AG09309 (cell line): ENCODE data around the gene PTPRCAP.
"Not testable (repeated sequence)": the region's sequence is repeated elsewhere in the genome, so short reads cannot be mapped to it uniquely, and the experiment has no call there.

Experiments used
- DNase-seq: peaks from one replicate; pipeline ENCODE4 v3.0.0-alpha.2; 2010; ENCODE audit warnings: low read depth
- H3K4me3 ChIP-seq: 2 replicates; pipeline ENCODE4 v1.5.1; 2011; ENCODE audit warnings: mild to moderate bottlenecking, low read depth, low read length, moderate library complexity; ENCODE audit not compliant: control insufficient read depth
- TF ChIP-seq, protein P1 (sequence below): IDR thresholded peaks from 2 replicates; pipeline ENCODE4 v1.5.1; 2011; ENCODE audit warnings: mild to moderate bottlenecking, low read depth, low read length, inconsistent platforms; ENCODE audit not compliant: insufficient read depth, control insufficient read depth; ENCODE audit errors: missing control alignments

PTPRCAP gene

DNA sequence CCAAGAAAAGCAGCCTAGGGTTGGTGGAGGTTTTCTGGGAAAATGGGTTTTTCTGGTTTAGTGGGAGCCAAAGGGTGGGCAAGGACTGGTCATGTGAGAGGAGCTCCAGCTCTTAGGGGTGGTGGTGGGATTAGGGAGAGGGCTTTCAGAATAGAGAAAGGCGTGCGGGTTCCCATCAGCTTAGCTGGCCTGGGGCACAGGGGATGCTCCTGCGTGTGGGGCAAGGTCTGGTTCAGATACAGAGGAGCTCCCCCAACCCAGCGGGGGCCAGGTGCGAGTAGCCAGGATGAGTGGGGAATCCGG lies 30.9 kb upstream of the PTPRCAP start:
- peak overlapping the region; percentile 87 for H3K4me3 ChIP-seq
- TF ChIP-seq, protein P1, sequence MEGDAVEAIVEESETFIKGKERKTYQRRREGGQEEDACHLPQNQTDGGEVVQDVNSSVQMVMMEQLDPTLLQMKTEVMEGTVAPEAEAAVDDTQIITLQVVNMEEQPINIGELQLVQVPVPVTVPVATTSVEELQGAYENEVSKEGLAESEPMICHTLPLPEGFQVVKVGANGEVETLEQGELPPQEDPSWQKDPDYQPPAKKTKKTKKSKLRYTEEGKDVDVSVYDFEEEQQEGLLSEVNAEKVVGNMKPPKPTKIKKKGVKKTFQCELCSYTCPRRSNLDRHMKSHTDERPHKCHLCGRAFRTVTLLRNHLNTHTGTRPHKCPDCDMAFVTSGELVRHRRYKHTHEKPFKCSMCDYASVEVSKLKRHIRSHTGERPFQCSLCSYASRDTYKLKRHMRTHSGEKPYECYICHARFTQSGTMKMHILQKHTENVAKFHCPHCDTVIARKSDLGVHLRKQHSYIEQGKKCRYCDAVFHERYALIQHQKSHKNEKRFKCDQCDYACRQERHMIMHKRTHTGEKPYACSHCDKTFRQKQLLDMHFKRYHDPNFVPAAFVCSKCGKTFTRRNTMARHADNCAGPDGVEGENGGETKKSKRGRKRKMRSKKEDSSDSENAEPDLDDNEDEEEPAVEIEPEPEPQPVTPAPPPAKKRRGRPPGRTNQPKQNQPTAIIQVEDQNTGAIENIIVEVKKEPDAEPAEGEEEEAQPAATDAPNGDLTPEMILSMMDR: no peak
- no peak for DNase-seq

DNA sequence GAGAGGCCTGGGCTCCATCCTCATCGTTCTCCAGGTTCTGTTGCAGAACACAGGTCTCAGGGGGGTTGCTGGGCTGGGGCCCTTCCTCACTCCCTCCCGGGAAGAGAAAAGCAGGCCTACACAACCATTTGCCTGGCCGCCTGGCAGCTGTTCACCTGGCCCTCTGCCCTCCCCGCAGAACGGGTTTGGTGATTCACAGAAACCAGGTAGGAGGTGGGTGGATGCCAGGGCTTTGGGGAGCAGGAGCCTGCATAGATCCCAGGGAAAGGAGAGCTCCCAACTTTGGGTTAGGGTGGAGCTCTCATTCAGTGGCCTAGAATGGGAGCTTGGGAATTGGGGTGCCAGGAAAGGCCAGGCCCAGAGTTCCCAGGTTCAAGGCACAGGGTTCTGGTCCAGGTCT lies 30.6 kb upstream of the PTPRCAP start:
- peak overlapping the region; percentile 87 for H3K4me3 ChIP-seq
- TF ChIP-seq, protein P1: no peak
- DNase-seq: no peak

DNA sequence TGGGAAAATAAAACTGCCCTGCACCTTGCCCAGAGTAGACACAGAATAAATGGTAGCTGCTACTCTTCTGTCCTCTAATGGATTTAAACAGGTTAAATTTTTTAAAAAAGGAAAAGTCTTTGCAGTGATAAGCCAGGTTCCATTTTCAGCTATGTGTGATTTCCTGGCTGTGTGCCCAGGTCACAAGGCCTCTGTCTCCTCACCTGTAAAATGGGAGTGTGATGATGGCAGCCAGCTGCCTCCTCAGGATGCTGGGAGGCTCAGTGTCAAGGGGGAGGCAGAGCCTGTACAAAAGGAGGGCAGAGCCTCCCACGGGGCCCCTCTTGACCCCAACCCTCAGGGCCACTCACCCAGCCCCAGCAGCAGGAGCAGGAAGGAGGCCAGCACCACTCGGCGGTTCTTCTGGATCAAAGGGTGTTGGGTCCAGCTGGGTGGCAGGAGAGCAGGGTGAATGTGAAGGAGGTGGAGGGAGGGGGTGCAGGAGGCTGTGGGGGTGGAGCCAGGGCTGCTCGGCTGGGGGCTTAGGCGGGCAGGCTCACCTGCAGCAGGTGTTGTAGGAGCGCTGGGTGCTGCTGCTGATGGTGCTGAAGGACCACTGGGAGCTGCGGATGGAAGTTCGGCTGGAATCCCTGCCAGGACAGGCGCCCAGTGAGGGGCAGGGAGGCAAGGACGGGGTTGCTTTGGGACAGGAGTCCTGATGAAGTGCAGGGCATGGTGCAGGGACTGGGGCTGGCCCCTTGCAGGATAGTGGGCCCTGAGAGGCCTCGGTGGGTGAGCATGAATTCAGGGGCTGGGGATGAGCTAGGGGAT lies 29.7 kb upstream of the PTPRCAP start:
- TF ChIP-seq, protein P1: no peak
- H3K4me3 ChIP-seq: no peak overlapping the region
- DNase-seq: no peak

DNA sequence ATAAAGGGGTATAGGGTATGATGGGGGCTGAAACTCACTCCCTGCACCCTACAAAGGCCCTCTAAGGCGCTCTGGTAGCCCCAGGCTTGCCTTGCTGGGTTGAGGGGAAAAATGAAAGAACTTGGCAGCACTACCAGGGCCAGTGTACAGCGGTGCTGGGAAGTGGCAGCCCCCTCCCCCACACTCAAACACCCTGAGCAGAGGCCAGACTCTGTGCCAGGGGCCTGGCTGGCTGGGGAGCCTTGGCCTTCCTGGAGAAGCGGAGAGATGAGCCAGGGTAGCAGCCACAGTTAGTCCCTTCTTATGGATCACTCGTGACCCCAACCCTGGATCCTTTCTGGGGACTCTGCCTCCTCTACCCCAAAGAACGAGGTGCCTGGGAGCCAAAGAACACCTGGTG lies 28.9 kb upstream of the PTPRCAP start:
- TF ChIP-seq, protein P1: no peak
- DNase-seq: no peak
- H3K4me3 ChIP-seq: no peak overlapping the region

GRCh38 chr11:67465530-67465929 lies 28.0 kb upstream of the PTPRCAP start:
- not testable (repeated sequence) for DNase-seq, H3K4me3 ChIP-seq

GRCh38 chr11:67465189-67465510 lies 27.7 kb upstream of the PTPRCAP start:
- TF ChIP-seq, protein P1: no peak
- no peak for DNase-seq
- no peak overlapping the region for H3K4me3 ChIP-seq

- no peak for DNase-seq
- no peak overlapping the region for H3K4me3 ChIP-seq
- TF ChIP-seq, protein P1: no peak
Observed at GRCh38 chr11:67464411-67465188, 27.1 kb upstream of the PTPRCAP start.
